Neural progenitor cell (in vitro differentiated cells): Measurements from ENCODE around the gene SPACA6. TPM values are rescaled to one million over a fixed set of nuclear protein-coding genes. Genes with fewer than 3 reads are reported as not detected.

Experiments used
- DNase-seq: peaks from one replicate; pipeline ENCODE4 v3.0.0-alpha.2; 2016; ENCODE audit warnings: low spot score
- H2AFZ ChIP-seq: fragments of 200-600 bp; sonication (generic); replicated peaks from 2 replicates; pipeline ENCODE4 v1.6.1; 2016; ENCODE audit warnings: antibody characterized with exemption
- H3F3A ChIP-seq: fragments of 200-600 bp; sonication (generic); 2 replicates; pipeline ENCODE4 v1.6.1; 2016; ENCODE audit warnings: antibody characterized with exemption, low read depth
- H3K27ac ChIP-seq: fragments of 200-600 bp; sonication (generic); 2 replicates; pipeline ENCODE4 v1.5.1; 2016; ENCODE audit warnings: mild to moderate bottlenecking
- H3K27me3 ChIP-seq: fragments of 200-600 bp; sonication (generic); 2 replicates; pipeline ENCODE4 v1.6.1; 2016; ENCODE audit warnings: mild to moderate bottlenecking, moderate library complexity
- H3K36me3 ChIP-seq: fragments of 200-600 bp; sonication (generic); 2 replicates; pipeline ENCODE4 v1.5.1; 2016
- H3K4me1 ChIP-seq: fragments of 200-600 bp; sonication (generic); 2 replicates; pipeline ENCODE4 v1.6.1; 2016; ENCODE audit warnings: mixed run types
- H3K4me2 ChIP-seq: fragments of 200-600 bp; sonication (generic); 2 replicates; pipeline ENCODE4 v1.6.1; 2016
- H3K4me3 ChIP-seq: fragments of 200-600 bp; sonication (generic); 2 replicates; pipeline ENCODE4 v1.5.1; 2016
- H3K79me2 ChIP-seq: fragments of 200-600 bp; sonication (generic); 2 replicates; pipeline ENCODE4 v1.6.1; 2016; ENCODE audit warnings: low read depth
- H3K9ac ChIP-seq: fragments of 200-600 bp; sonication (generic); 2 replicates; pipeline ENCODE4 v1.6.1; 2016
- H3K9me3 ChIP-seq: fragments of 200-600 bp; sonication (generic); 2 replicates; pipeline ENCODE4 v1.5.1; 2016; ENCODE audit warnings: low read depth
- H4K20me1 ChIP-seq: fragments of 200-600 bp; sonication (generic); 2 replicates; pipeline ENCODE4 v1.6.1; 2016; ENCODE audit warnings: low read depth
- H3K27ac Mint-ChIP-seq: 3 replicates; pipeline ENCODE4 v1.8.0; 2021; ENCODE audit warnings: mixed read lengths
- H3K27me3 Mint-ChIP-seq: 2 replicates; pipeline ENCODE4 v1.8.0; 2022; ENCODE audit warnings: low read depth, mild to moderate bottlenecking, inconsistent platforms, moderate library complexity, mixed read lengths; ENCODE audit not compliant: insufficient read depth
- H3K36me3 Mint-ChIP-seq: 3 replicates; pipeline ENCODE4 v1.8.0; 2021; ENCODE audit warnings: mixed read lengths
- H3K4me1 Mint-ChIP-seq: 3 replicates; pipeline ENCODE4 v1.8.0; 2021; ENCODE audit warnings: mixed read lengths
- H3K4me3 Mint-ChIP-seq: 3 replicates; pipeline ENCODE4 v1.8.0; 2021; ENCODE audit warnings: mild to moderate bottlenecking, moderate library complexity, mixed read lengths
- H3K9me3 Mint-ChIP-seq: 3 replicates; pipeline ENCODE4 v1.8.0; 2020; ENCODE audit warnings: mixed read lengths
- CTCF ChIP-seq: fragments of 200-600 bp; sonication (generic); IDR thresholded peaks from 2 replicates; pipeline ENCODE4 v1.5.1; 2017; ENCODE audit warnings: antibody characterized with exemption, mild to moderate bottlenecking
- EZH2 ChIP-seq: fragments of 200-600 bp; sonication (generic); IDR thresholded peaks from 2 replicates; pipeline ENCODE4 v1.6.1; 2017; ENCODE audit warnings: antibody characterized with exemption, mild to moderate bottlenecking, moderate library complexity
- EZH2phosphoT487 ChIP-seq: fragments of 200-600 bp; sonication (generic); IDR thresholded peaks from 2 replicates; pipeline ENCODE4 v1.6.1; 2017; ENCODE audit warnings: antibody characterized with exemption
- total RNA-seq: library from RNA; depleted of rRNA; stranded (reverse); fragments of >200 nt; gene quantifications from 2 replicates; pipeline ENCODE4 v1.2.3, GENCODE V29; 2015; ENCODE audit warnings: low replicate concordance

SPACA6 gene
- total RNA-seq, 1 donor from 2014 or later = 6.9 TPM

DNA sequence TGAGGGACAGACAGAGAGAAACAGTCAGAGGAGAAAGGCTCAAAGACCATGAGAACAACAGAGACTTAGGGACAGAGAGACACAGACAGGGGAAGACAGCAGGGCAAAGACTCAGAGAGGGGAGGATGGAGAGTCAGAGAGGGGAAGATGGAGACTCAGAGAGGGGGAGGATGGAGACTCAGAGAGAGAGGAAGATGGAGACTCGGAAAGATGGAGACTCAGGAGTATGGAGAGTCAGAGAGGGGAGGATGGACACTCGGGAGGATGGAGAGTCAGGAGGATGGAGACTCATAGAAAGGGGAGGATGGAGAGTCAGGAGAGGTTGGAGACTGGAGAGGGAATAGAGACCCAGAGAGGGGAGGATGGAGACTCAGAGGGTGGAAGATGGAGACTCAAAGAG is 689 bp downstream of the SPACA6 start:
- Histone ChIP-seq H3K9me3 (no peaks in the 10 kb centered on the region), H3K79me2 (no peaks in the 10 kb centered on the region), H3K4me3 (no peak overlapping the region), H3F3A (peaks cover 10% of the 10 kb centered on the region), H3K27me3 (no peaks in the 10 kb centered on the region), H3K36me3 (no peaks in the 10 kb centered on the region), H3K4me2 (no peak overlapping the region), H2AFZ (no peak overlapping the region), H4K20me1 (peaks cover 20% of the 10 kb centered on the region), H3K4me1 (peaks cover 10% of the 10 kb centered on the region), H3K27ac (no peak overlapping the region), H3K9ac (no peak overlapping the region)
- DNase-seq = no peak
- H3K9me3 Mint-ChIP-seq = no peaks in the 10 kb centered on the region
- no peak overlapping the region for H3K4me3 Mint-ChIP-seq
- no peak for TF ChIP-seq EZH2
- no peak for TF ChIP-seq EZH2phosphoT487
- no peak for TF ChIP-seq CTCF
- H3K27me3 Mint-ChIP-seq = peaks cover 13% of the 10 kb centered on the region
- peaks cover 26% of the 10 kb centered on the region for H3K4me1 Mint-ChIP-seq
- peaks cover 37% of the 10 kb centered on the region for H3K36me3 Mint-ChIP-seq
- no peak overlapping the region for H3K27ac Mint-ChIP-seq

- Histone ChIP-seq H3K9ac (no peak overlapping the region), H2AFZ (no peak overlapping the region), H3K27ac (no peak overlapping the region), H3K36me3 (no peaks in the 10 kb centered on the region), H3K4me2 (no peak overlapping the region), H3K4me1 (peaks cover 10% of the 10 kb centered on the region), H4K20me1 (peaks cover 20% of the 10 kb centered on the region), H3K4me3 (no peak overlapping the region), H3K27me3 (no peaks in the 10 kb centered on the region), H3F3A (peaks cover 10% of the 10 kb centered on the region), H3K9me3 (no peaks in the 10 kb centered on the region), H3K79me2 (no peaks in the 10 kb centered on the region)
- Mint-ChIP-seq H3K27ac (no peak overlapping the region), H3K4me1 (peaks cover 26% of the 10 kb centered on the region), H3K36me3 (peaks cover 38% of the 10 kb centered on the region), H3K27me3 (peaks cover 13% of the 10 kb centered on the region), H3K4me3 (peak overlapping the region; percentile 48), H3K9me3 (no peaks in the 10 kb centered on the region)
- TF ChIP-seq EZH2phosphoT487 (no peak), EZH2 (no peak), CTCF (no peak)
- no peak for DNase-seq
Observed at GRCh38 chr19:51694318-51695085, 1.4 kb downstream of the SPACA6 start.

DNA sequence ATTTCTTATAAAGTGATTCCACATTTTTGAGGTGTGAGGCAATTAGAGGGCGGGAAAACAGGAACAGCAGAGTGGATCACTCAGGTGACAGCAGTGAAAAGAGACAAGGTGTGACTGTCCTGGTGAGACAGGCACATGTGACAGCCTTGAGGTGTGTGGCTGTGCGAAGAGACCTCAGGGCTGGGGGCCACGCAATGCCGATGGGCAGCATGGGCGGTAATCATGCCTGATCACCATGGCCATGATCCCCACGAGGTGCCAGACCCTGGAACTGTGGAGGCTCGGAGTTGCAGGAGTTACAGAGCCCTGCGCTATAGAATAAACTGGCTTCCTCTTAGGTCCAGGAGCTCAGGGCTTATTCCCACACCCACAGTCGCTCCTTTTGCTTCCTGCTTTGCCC is 2.0 kb downstream of the SPACA6 start:
- no peak overlapping the region for H3K4me2 ChIP-seq
- peaks cover 20% of the 10 kb centered on the region for H4K20me1 ChIP-seq
- no peak overlapping the region for H3K9ac ChIP-seq
- peaks cover 41% of the 10 kb centered on the region for H3K36me3 Mint-ChIP-seq
- H3F3A ChIP-seq = peaks cover 6% of the 10 kb centered on the region
- H3K27me3 ChIP-seq = no peaks in the 10 kb centered on the region
- no peaks in the 10 kb centered on the region for H3K79me2 ChIP-seq
- H3K4me3 ChIP-seq = no peak overlapping the region
- peaks cover 26% of the 10 kb centered on the region for H3K4me1 Mint-ChIP-seq
- H2AFZ ChIP-seq = no peak overlapping the region
- no peak overlapping the region for H3K27ac ChIP-seq
- H3K4me1 ChIP-seq = peaks cover 10% of the 10 kb centered on the region
- no peaks in the 10 kb centered on the region for H3K9me3 ChIP-seq
- peak overlapping the region; percentile 48 for H3K4me3 Mint-ChIP-seq
- H3K9me3 Mint-ChIP-seq = no peaks in the 10 kb centered on the region
- H3K27ac Mint-ChIP-seq = no peak overlapping the region
- no peak for TF ChIP-seq CTCF
- TF ChIP-seq EZH2 = no peak
- no peak for TF ChIP-seq EZH2phosphoT487
- peaks cover 11% of the 10 kb centered on the region for H3K27me3 Mint-ChIP-seq
- no peak for DNase-seq
- no peaks in the 10 kb centered on the region for H3K36me3 ChIP-seq
